Stimulated activated CD8-positive, alpha-beta memory T cell treated with anti-CD3 and anti-CD28 coated beads, Interleukin-12 subunit alpha, Interleukin-12 subunit beta, amount 100 ng/mL, for 24 hours (primary cell): ENCODE data around the gene RUFY4.
"Not testable (repeated sequence)": the region's sequence is repeated elsewhere in the genome, so short reads cannot be mapped to it uniquely, and the experiment has no call there.

ENCODE experiments used
- DNase-seq: peaks from one replicate; pipeline ENCODE4 v3.0.0-alpha.2; 2020; ENCODE audit errors: extremely low read depth

The RUFY4 gene

GRCh38 chr2:218031771-218032257 is 37.2 kb upstream of the RUFY4 start:
- DNase-seq, result no peak

GRCh38 chr2:218032336-218033171 is 36.5 kb upstream of the RUFY4 start:
- no peak for DNase-seq

GRCh38 chr2:218033208-218033589 is 35.9 kb upstream of the RUFY4 start:
- no peak for DNase-seq

GRCh38 chr2:218033590-218034496 is 35.2 kb upstream of the RUFY4 start:
- DNase-seq, result no peak

- peak; percentile 28 for DNase-seq
These were observed 34.4 kb upstream of the RUFY4 start for GRCh38 chr2:218034497-218035213.

GRCh38 chr2:218035463-218036100 is 33.5 kb upstream of the RUFY4 start:
- no peak for DNase-seq

- no peak for DNase-seq
These were observed 32.7 kb upstream of the RUFY4 start for GRCh38 chr2:218036371-218036770.

GRCh38 chr2:218039171-218039570 is 29.9 kb upstream of the RUFY4 start:
- DNase-seq, result no peak

GRCh38 chr2:218040883-218041282 is 28.2 kb upstream of the RUFY4 start:
- no peak for DNase-seq

- no peak for DNase-seq
These were observed 27.5 kb upstream of the RUFY4 start for GRCh38 chr2:218041302-218042168.

GRCh38 chr2:218043100-218043499 is 26.0 kb upstream of the RUFY4 start:
- DNase-seq, result no peak

- no peak for DNase-seq
These were observed 25.3 kb upstream of the RUFY4 start for GRCh38 chr2:218043701-218044109.

- DNase-seq, result not testable (repeated sequence)
These were observed 24.5 kb upstream of the RUFY4 start for GRCh38 chr2:218044599-218044998.

GRCh38 chr2:218046238-218046637 is 22.8 kb upstream of the RUFY4 start:
- DNase-seq, result no peak

- DNase-seq, result no peak
These were observed 21.4 kb upstream of the RUFY4 start for GRCh38 chr2:218047536-218048225.

GRCh38 chr2:218051903-218052302 is 17.1 kb upstream of the RUFY4 start:
- DNase-seq, result no peak

GRCh38 chr2:218059289-218059688 is 9.8 kb upstream of the RUFY4 start:
- DNase-seq, result no peak

GRCh38 chr2:218060118-218060517 is 8.9 kb upstream of the RUFY4 start:
- DNase-seq, result no peak

GRCh38 chr2:218060950-218061660 is 7.9 kb upstream of the RUFY4 start:
- DNase-seq, result no peak
